ENCODE results near the gene HSF2BP.
"Not testable (repeated sequence)": the region's sequence is repeated elsewhere in the genome, so short reads cannot be mapped to it uniquely, and the experiment has no call there.

Gene HSF2BP

GRCh38 chr21:43687566-43688399, 28.5 kb upstream of the HSF2BP start:
- DNase-seq = no peak

- no peak for DNase-seq
Measured at GRCh38 chr21:43686811-43687565, 27.7 kb upstream of the HSF2BP start.

- DNase-seq = peak; percentile 35
Measured at GRCh38 chr21:43684424-43684823, 25.1 kb upstream of the HSF2BP start.

- DNase-seq = no peak
Measured at GRCh38 chr21:43681650-43682049, 22.4 kb upstream of the HSF2BP start.

GRCh38 chr21:43680421-43680820, 21.1 kb upstream of the HSF2BP start:
- not testable (repeated sequence) for DNase-seq

GRCh38 chr21:43679951-43680350, 20.7 kb upstream of the HSF2BP start:
- no peak for DNase-seq

- no peak for DNase-seq
Measured at GRCh38 chr21:43676391-43676790, 17.1 kb upstream of the HSF2BP start.

- no peak for DNase-seq
Measured at GRCh38 chr21:43675871-43676270, 16.6 kb upstream of the HSF2BP start.

- DNase-seq = no peak
Measured at GRCh38 chr21:43669828-43670605, 10.7 kb upstream of the HSF2BP start.

- DNase-seq = peak; percentile 46
Measured at GRCh38 chr21:43667191-43667904, 8.1 kb upstream of the HSF2BP start.

- DNase-seq = no peak
Measured at GRCh38 chr21:43665879-43666278, 6.6 kb upstream of the HSF2BP start.

- DNase-seq = peak; percentile 21
Measured at GRCh38 chr21:43664358-43664757, 5.1 kb upstream of the HSF2BP start.

- DNase-seq = no peak
Measured at GRCh38 chr21:43663033-43663432, 3.7 kb upstream of the HSF2BP start.

- DNase-seq = no peak
Measured at GRCh38 chr21:43662286-43662685, 3.0 kb upstream of the HSF2BP start.

- DNase-seq = no peak
Measured at GRCh38 chr21:43658769-43659135, 536 bp downstream of the HSF2BP start.

- no peak for DNase-seq
Measured at GRCh38 chr21:43658088-43658741, 1.1 kb downstream of the HSF2BP start.

- peak; percentile 31 for DNase-seq
Measured at GRCh38 chr21:43657355-43658087, 1.8 kb downstream of the HSF2BP start.

- DNase-seq = no peak
Measured at GRCh38 chr21:43654806-43655489, 4.3 kb downstream of the HSF2BP start.

GRCh38 chr21:43653626-43654025, 5.7 kb downstream of the HSF2BP start:
- DNase-seq = no peak

GRCh38 chr21:43652616-43653015, 6.7 kb downstream of the HSF2BP start:
- DNase-seq = no peak

- DNase-seq = not testable (repeated sequence)
Measured at GRCh38 chr21:43651926-43652325, 7.4 kb downstream of the HSF2BP start.
